OCI-LY1 (cell line): ENCODE results near the gene MED31.

ENCODE experiments used
- H2AFZ ChIP-seq: fragments of 200-600 bp; sonication (generic), shearing (Covaris generic); 2 replicates; pipeline ENCODE4 v1.6.0; 2014; ENCODE audit warnings: antibody characterized with exemption, mild to moderate bottlenecking, low read length
- H3F3A ChIP-seq: fragments of 200-600 bp; sonication (generic), shearing (Covaris generic); 2 replicates; pipeline ENCODE4 v1.6.0; 2014; ENCODE audit warnings: mild to moderate bottlenecking, antibody characterized with exemption, low read length, moderate library complexity; ENCODE audit not compliant: insufficient read depth
- H3K27ac ChIP-seq: fragments of 200-600 bp; sonication (generic); 2 replicates; pipeline ENCODE4 v1.5.1; 2014; ENCODE audit warnings: low read length, mixed run types, mild to moderate bottlenecking, low read depth; ENCODE audit not compliant: poor library complexity, severe bottlenecking
- H3K27me3 ChIP-seq: fragments of 200-600 bp; sonication (generic); 2 replicates; pipeline ENCODE4 v1.6.0; 2014; ENCODE audit warnings: antibody characterized with exemption, mild to moderate bottlenecking, low read length, moderate library complexity; ENCODE audit not compliant: insufficient read depth
- H3K36me3 ChIP-seq: fragments of 200-600 bp; sonication (generic); 2 replicates; pipeline ENCODE4 v1.6.1; 2014; ENCODE audit warnings: mild to moderate bottlenecking, antibody characterized with exemption, low read length, moderate library complexity, mixed read lengths; ENCODE audit not compliant: insufficient read depth
- H3K4me1 ChIP-seq: fragments of 200-600 bp; sonication (generic); 2 replicates; pipeline ENCODE4 v1.5.1; 2014; ENCODE audit warnings: mild to moderate bottlenecking, low read length, moderate library complexity; ENCODE audit not compliant: insufficient read depth, severe bottlenecking
- H3K4me2 ChIP-seq: fragments of 200-600 bp; sonication (generic), shearing (Covaris generic); 2 replicates; pipeline ENCODE4 v1.6.1; 2014; ENCODE audit warnings: low read length
- H3K4me3 ChIP-seq: fragments of 200-600 bp; sonication (generic); 2 replicates; pipeline ENCODE4 v1.5.1; 2014; ENCODE audit warnings: low read length, low read depth, mild to moderate bottlenecking, mixed read lengths; ENCODE audit not compliant: poor library complexity, severe bottlenecking
- H3K79me2 ChIP-seq: fragments of 200-600 bp; shearing (Covaris generic); 2 replicates; pipeline ENCODE4 v1.6.1; 2016; ENCODE audit warnings: mixed run types, low read length, mixed read lengths; ENCODE audit not compliant: insufficient read depth
- H3K9ac ChIP-seq: fragments of 200-600 bp; sonication (generic), shearing (Covaris generic); 2 replicates; pipeline ENCODE4 v1.6.1; 2014; ENCODE audit warnings: mild to moderate bottlenecking, low read length, mixed read lengths
- H3K9me2 ChIP-seq: fragments of 200-600 bp; sonication (generic), shearing (Covaris generic); 2 replicates; pipeline ENCODE4 v1.6.1; 2014; ENCODE audit warnings: low read depth, mild to moderate bottlenecking, low read length, mixed read lengths
- H3K9me3 ChIP-seq: fragments of 200-600 bp; shearing (Covaris generic); 2 replicates; pipeline ENCODE4 v1.6.1; 2014; ENCODE audit warnings: low read length, mixed read lengths
- H4K20me1 ChIP-seq: fragments of 200-600 bp; sonication (generic), shearing (Covaris generic); 2 replicates; pipeline ENCODE4 v1.6.0; 2016; ENCODE audit warnings: mild to moderate bottlenecking, low read length; ENCODE audit not compliant: insufficient read depth
- CTCF ChIP-seq: fragments of 200-600 bp; sonication (generic), shearing (Covaris generic); IDR thresholded peaks from 2 replicates; pipeline ENCODE4 v1.5.1; 2017; ENCODE audit warnings: mild to moderate bottlenecking, antibody characterized with exemption, low read length, moderate library complexity, mixed read lengths
- EZH2 ChIP-seq: fragments of 200-600 bp; sonication (generic), shearing (Covaris generic); IDR thresholded peaks from 2 replicates; pipeline ENCODE4 v1.8.0; 2017; ENCODE audit warnings: borderline replicate concordance, mixed run types, mild to moderate bottlenecking, antibody characterized with exemption, low read length, moderate library complexity, mixed read lengths

MED31 gene

GRCh38 chr17:6638046-6638908 lies 13.1 kb downstream of the MED31 start:
- no peaks in the 10 kb centered on the region; the same call in none of the 2 replicates for H3F3A ChIP-seq
- H3K4me1 ChIP-seq = peaks cover 31% of the 10 kb centered on the region
- no peaks in the 10 kb centered on the region for H3K27me3 ChIP-seq
- peak overlapping the region; percentile 98 for H3K4me2 ChIP-seq
- 0 out of 2 replicates have a peak, but pooled peaks cover 3% of the 10 kb centered on the region for H3K9me3 ChIP-seq
- H2AFZ ChIP-seq = no peak overlapping the region
- H4K20me1 ChIP-seq = no peaks in the 10 kb centered on the region
- H3K4me3 ChIP-seq = peak overlapping the region; percentile 88
- TF ChIP-seq CTCF (no peak), EZH2 (no peak)
- peaks cover 6% of the 10 kb centered on the region; the same call in 1 of the 2 replicates for H3K79me2 ChIP-seq
- no peak overlapping the region for H3K27ac ChIP-seq
- no peaks in the 10 kb centered on the region for H3K9me2 ChIP-seq
- peaks cover 31% of the 10 kb centered on the region for H3K36me3 ChIP-seq
- H3K9ac ChIP-seq = peak overlapping the region; percentile 99; the same call in 1 of the 2 replicates

GRCh38 chr17:6637458-6637840 lies 14.0 kb downstream of the MED31 start:
- peaks cover 27% of the 10 kb centered on the region for H3K4me1 ChIP-seq
- H3K9me2 ChIP-seq = no peaks in the 10 kb centered on the region
- H3F3A ChIP-seq = no peaks in the 10 kb centered on the region; the same call in 1 of the 2 replicates
- no peak overlapping the region for H2AFZ ChIP-seq
- no peak overlapping the region for H3K9ac ChIP-seq
- no peaks in the 10 kb centered on the region for H4K20me1 ChIP-seq
- H3K4me2 ChIP-seq = no peak overlapping the region
- H3K27me3 ChIP-seq = no peaks in the 10 kb centered on the region
- no peak overlapping the region for H3K4me3 ChIP-seq
- H3K27ac ChIP-seq = no peak overlapping the region
- peaks cover 6% of the 10 kb centered on the region; the same call in 1 of the 2 replicates for H3K79me2 ChIP-seq
- H3K36me3 ChIP-seq = peaks cover 31% of the 10 kb centered on the region
- H3K9me3 ChIP-seq = 0 out of 2 replicates have a peak, but pooled peaks cover 3% of the 10 kb centered on the region
- TF ChIP-seq EZH2 = no peak
- TF ChIP-seq CTCF = no peak

GRCh38 chr17:6636616-6637457 lies 14.6 kb downstream of the MED31 start:
- Histone ChIP-seq H3K79me2 (peaks cover 6% of the 10 kb centered on the region; the same call in 1 of the 2 replicates), H3K4me2 (no peak overlapping the region), H3K9me2 (no peaks in the 10 kb centered on the region), H3K36me3 (peaks cover 28% of the 10 kb centered on the region), H3K27ac (no peak overlapping the region), H3F3A (no peaks in the 10 kb centered on the region; the same call in 1 of the 2 replicates), H3K9me3 (0 out of 2 replicates have a peak, but pooled peaks cover 3% of the 10 kb centered on the region), H4K20me1 (no peaks in the 10 kb centered on the region), H3K27me3 (no peaks in the 10 kb centered on the region), H2AFZ (no peak overlapping the region), H3K4me1 (peaks cover 21% of the 10 kb centered on the region), H3K9ac (no peak overlapping the region), H3K4me3 (no peak overlapping the region)
- TF ChIP-seq EZH2 (no peak), CTCF (no peak)
